Fibroblast of skin of left quadriceps (primary cell): ENCODE data around the gene CCSER2.

ENCODE experiments used
- DNase-seq, 2 experiments: peaks; one replicate each; pipeline ENCODE4 v3.0.0-alpha.2; 2013; ENCODE audit warnings: low read depth in 2 of 2

CCSER2 gene

DNA sequence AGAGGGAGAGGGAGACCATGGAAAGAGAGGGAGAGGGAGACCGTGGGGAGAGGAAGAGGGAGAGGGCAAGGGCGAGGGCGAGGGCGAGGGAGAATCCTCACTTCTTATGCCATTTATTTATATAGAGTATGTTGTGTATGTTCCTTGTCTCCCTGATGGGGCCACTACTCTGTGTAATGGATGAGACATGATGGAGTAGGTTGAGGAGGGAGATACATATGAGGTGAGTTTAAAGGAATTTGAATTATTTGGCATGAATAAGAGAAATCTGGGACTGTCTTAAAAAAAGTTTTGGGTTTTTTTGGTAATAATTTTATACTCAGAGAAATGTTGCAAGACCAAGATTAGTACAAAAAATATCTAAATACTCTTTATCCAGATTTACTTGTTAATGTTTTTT is 20.1 kb downstream of the CCSER2 start:
- DNase-seq = peak; percentile 59 to 63

DNA sequence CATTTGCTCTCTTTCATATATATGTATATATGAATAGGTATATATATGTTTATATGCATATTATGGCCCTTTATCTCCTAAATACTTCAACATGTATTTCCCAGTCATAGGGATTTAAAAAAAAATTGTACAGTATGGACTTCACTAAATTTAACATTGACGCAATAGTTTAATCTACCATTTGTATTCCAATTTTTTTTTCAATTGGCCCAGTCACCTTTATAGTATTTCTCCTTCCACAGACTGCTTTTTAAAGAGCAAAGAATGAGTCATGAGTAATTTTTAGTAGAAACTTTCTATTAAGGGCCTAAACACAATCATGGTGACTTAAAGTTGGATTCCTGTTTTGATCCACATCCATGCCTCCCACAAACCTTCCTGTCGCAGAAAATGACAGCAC is 20.5 kb downstream of the CCSER2 start:
- DNase-seq = peak; percentile 44 to 46

DNA sequence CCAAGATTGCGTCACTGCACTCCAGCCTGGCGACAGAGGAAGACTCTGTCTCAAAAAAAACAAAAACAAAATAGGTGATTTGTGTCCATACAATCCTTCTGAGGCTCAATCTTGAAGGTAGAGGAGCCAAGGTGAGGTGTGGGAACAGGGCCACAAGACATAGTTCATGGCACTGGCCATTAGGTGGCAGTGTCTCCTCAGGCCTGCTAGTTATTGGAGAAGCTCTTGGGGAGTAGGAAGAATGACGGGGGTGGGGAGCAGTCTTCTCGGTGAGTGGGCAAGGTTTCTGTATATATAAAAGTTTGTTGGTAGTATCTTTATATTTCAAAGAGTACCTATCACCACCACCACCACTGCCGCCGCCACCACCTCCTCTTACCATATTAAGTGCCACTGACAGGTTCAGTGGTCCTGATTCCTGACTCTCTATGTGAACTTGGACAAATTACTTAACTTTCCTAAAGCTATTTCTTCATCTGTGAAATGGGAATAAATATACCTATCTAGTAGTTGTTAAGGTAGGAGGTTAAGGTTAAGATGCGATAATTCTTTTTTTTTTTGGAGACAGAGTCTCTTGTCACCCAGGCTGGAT is 24.0 kb downstream of the CCSER2 start:
- DNase-seq = peak in 1 of 2 experiments; percentile 27

DNA sequence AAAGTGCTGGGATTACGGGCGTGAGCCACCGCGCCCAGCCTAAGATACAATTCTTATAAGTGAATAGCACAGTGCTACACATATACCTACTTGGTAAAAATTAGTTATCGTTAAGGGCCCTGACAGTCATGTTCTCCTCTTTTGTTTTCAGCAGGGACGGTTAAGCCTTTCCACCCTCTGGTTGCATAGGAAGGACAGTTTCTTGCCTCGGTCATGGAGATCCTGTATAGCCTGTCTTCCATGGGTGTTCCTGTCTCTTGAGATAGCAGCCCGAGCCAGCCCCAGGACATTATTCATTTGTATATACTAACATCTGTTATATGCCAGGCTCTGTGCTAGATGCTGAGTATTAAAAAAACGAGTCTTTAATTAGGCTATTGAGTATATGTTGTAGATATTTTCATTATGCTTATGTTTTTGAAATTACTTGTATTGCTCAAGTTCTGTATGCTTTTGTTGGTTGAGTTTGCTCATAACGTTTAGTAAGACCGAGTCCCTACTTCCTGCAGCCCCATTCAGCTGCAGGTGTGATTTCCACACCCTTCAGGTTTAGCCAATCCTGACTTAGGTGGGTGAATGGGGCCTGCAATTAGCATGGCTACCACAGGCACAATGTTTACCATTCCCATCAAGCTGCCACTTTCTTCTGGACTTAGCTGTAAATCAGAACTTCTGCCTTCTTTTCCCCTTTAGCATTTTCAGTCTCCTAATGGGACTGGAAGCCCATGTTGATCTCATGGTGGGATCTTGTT is 24.8 kb downstream of the CCSER2 start:
- no peak for DNase-seq

DNA sequence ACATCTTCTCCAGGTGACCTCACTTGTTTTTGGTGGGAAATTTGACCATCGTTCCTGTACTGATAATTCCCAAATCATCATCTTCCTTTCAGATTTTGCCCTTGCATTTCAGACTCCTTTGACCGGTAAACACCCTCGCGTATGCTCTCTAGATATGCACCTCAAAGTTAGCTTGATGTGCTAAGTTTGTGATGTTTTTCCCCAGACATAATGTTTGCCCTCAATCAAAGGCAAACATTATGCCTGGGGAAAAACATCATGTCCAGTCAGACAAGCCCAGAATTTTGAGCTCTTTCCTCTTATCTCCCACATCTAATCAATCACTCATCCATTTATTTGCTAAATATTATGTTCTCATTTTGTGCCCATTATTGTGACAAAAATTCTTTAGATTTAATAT is 26.2 kb downstream of the CCSER2 start:
- DNase-seq = no peak

DNA sequence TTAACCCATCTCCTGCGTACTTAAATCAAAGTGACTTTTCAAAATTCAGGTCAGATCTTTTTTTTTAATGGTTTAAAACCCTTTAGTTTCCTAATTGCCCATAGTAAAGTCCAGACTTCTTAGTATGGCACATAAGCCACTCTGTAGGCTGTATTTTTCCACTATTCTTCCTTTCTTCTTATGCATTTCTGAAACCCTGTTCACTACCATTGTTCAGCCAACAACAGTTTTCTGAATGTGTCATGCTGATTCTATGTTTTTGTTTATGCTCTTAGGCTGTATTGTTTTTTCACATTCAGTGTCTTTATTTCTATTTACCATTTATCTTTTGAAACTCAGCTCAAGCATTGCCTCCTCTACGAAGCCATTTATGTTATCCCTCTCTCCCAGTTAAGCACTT is 26.7 kb downstream of the CCSER2 start:
- DNase-seq = no peak

DNA sequence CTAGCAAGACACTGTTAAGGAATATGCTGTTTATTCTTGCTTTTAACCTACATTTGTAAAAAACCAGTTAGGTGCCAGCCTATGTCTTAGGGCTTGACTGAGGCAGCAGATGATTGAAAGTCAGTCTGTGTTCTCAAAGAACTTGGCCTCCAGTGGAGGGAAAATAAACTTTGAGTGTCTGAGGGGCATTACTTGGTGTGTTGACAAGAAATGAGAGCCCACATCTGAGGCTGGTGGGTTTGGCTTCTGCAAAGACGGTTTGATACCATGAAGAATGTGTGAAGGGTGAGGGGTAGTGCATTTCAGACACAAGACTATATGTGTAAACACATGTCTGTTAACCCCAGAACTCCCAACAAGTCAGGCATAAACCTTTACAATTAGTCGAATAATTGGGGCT is 28.5 kb downstream of the CCSER2 start:
- DNase-seq = no peak

DNA sequence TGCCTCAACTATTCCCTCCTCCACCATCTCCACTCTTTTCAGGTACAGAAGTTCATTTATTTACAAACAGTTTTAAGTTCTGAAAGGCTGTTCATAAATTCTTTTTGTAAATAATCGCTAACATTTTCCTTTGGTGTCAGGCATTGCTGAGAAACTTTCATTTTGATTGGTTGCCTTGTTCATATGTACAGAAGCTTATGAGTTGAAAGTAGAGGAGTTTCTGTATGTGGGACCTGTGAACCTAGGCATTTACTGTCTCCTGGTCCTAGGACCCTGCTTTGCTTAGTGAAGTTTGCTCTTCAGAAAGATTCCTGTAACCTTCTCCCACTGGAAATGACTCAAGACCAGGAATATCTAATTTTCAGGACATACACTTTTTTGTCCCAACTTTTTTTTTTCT is 30.4 kb downstream of the CCSER2 start:
- no peak for DNase-seq

DNA sequence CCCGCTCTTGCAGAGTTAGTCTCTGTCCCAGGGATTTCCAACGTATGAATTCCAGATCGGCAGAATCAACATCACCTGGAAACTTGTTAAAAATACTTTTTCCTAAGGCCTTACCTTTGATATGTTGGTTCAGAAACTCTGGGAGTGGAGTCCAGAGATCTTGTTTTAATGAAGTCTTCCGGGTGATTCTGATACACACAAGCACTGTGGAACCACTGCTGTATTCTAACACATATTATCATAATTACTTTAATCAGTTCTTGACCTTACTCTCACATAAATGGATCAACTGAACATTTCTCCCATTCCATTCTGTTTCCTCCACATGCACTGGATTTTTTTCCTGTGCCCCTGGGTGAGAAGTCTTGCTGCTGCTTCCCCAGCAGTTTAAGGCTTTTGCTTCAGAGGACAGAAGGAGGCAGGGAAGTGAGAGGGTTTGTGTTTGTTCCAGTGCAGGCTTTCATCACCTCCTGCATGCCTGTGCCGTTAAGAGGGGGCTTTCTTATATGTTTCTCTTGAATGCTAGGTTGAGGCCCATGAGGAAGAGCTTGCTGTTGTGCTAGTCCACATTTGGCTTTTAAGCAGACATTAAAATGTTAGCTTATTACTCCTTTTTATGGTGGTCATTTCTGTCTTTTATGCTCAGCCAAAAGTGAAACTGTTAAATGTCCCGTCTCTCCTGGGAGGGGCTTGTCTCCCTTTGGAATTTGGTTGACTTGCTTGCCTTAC is 32.4 kb downstream of the CCSER2 start:
- no peak for DNase-seq

DNA sequence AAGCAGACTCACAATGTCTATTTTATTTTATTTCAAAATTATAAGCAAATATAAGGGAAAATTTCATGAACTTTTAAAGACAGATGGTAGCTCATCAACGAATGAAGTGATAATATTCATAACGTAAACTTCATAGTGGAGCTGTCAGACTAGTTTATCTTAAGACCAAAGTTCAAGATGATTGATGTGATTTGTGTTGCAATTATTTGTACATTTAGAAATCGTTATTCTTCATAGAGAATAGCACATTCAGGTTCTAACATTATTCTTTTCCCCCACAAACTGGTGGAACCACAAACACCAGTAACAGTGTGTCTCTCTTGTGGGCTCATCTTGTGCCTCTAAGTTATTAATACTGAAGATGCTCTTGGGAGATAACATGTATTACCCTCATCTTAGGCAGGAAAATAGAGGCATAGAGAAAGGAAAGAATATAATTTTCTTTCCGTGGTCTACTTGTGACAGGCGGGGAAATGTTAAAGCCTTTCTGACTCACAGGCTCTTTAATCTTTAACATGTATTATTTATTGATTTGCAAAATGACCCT is 37.0 kb downstream of the CCSER2 start:
- DNase-seq = no peak

DNA sequence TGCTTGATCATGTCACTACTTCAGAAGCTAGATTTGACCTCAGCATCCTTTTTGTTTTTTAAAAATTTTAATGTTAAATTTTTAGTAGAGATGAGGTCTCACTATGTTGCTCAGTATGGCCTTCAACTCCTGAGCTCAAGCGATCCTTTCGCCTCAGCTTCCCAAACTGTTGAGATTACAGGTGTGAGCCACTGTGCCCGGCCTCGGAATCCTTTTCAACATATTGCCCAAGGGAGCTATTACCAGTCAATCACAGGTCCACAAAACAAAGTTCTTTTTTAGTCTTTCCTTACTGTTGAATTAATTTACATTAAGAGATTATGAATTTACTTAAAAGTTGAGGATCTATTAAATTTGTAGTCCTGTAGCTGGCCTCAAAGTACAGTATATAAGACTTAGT is 37.7 kb downstream of the CCSER2 start:
- DNase-seq = no peak

DNA sequence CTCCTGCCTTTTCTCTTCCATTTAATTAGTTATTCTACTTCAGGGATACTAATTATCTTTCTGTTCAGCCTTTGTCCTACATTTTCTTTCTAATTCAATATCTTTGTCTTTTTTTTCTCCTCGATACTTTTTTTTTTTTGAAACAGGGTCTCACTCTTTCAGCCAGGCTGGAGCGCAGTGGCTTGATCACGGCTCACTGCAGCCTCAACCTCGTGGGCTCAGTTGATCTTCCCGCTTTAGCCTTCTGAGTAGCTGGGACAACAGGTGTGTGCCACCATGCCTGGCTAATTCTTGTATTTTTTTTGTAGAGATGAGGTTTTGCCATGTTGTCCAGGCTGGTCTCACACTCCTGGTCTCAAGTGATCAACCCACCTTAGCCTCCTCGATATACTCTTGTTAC is 38.9 kb downstream of the CCSER2 start:
- DNase-seq = no peak

DNA sequence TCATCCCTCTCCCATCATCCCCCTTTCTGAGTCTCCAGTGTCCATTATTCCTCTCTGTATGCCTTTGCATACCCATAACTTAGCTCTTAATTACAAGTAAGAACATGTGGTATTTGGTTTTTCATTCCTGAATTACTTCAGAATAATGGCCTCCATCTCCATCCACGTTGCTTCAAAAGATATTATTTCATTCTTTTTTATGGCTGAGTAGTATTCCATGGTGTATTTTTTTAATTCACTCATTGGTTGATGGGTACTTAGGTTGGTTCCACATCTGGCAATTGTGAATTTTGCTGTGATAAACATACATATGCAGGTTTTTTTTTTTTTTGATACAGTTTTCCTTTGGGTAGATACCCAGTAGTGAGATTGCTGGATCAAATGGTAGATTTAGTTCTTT is 40.4 kb downstream of the CCSER2 start:
- DNase-seq = no peak

DNA sequence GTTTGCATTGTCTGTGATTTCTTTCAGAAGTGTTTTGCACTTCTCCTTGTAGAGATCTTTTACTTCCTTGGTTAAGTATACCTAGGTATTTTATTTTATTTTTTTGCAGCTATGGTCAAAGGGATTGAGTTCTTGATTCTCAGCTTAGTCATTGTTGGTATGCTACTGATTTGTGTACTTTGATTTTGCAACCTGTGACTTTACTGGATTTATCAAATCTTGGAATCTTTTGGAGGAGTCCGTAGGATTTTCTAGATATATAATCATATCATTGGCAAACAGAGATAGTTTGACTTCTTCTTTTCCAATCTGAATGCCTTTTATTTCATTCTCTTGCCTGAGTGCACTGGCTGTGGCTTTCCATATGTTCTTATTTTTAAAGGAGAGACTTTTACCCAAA is 41.9 kb downstream of the CCSER2 start:
- no peak for DNase-seq

DNA sequence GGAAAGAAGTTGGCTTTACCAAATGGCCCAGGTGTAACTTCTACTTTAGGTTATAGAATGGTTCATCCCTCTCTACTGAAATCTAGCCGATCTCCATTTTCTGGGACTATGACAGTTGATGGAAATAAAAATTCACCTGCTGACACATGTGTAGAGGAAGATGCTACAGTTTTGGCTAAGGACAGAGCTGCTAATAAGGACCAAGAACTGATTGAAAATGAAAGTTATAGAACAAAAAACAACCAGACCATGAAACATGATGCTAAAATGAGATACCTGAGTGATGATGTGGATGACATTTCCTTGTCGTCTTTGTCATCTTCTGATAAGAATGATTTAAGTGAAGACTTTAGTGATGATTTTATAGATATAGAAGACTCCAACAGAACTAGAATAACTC is 43.6 kb downstream of the CCSER2 start:
- DNase-seq = no peak

DNA sequence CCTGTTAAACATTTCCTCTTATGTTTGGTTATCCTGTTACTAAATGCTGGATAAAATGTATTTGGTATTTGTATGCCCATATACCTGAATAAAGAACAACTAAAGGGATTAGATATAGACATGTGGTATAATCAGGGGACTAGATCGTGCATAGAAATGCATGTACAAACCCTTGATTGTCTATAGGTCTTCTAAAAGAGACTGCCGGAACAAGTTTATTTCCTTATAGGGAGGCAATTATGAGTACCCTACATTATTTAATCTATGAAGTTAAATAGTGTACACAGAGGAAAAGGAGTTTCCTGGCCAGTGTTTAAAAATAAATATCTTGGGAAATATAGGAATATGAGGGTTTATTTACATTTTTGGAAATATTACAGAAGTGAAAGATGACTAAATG is 44.6 kb downstream of the CCSER2 start:
- no peak for DNase-seq

DNA sequence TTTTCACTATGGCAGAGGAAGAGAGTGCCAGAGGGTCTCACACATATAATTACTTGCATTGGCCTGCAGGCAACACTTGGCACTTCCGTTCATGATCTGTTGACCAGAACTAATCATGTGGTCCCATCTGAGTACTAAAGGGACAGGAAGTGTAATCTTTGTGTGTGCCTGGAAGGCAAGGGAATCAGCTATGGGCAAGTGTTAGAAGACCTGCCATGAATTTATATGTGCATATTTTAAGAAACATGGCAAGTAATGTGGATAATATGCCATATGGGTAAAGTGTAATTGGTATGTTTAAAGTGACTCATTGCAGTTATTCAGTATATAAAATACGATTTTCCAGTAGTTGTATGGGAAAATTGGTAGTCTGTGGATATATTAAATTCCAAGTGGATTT is 46.1 kb downstream of the CCSER2 start:
- no peak for DNase-seq

DNA sequence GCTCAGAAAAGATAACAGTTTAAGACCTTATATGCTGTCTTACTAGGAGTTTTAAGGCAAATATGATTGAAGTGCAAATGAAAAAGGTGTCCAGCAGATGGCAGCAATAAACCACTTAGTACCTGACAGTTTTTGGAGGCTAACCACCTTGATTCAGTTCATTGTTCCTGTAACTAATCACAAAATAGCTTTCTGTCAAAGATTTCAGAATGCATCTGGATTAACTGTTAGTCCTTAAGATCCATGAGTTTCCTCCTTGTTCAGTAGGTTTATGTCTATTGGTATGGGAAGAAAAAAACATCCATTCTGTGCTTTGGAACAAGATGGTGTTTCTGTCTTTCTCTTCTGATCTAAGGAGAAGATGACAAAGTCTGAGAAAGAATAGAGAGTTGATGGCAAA is 46.6 kb downstream of the CCSER2 start:
- peak; percentile 13 to 24 for DNase-seq

DNA sequence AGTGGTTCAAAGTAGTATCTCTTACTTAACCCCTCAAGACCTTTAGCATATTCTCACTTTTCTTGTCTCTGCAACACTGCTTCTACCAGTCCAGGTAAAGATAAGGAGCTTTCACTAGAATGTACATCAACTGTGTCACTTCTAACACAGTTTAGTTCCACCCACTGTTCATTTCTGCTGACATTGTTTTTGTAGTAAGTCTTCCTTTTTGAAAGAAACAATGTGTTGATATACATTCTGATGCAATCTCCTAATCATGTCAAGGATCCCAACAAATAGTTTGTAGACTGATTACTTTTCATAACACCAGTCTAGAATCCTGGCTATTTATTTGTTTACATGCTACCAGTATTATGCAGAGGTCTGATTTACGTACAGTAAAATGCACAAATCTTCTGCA is 47.5 kb downstream of the CCSER2 start:
- DNase-seq = no peak

DNA sequence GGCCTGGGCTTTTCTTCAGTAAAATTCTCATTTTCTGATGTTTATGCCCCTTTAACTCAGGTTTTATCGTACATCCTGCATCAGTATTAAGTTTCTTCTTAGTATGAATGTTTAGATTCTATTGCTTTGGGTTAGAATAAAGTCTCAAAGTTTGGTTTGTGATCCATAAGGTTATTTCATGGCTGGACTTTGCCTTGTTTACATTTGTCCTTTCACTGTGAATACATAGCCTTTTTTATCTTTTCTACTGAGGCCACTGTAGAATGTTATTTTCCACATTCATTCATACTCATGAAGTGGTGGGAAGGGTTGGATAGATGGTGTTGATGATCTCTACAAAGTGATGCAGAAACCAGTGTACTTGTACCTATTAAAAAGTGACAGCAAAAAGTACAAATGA is 59.8 kb downstream of the CCSER2 start:
- DNase-seq = no peak

DNA sequence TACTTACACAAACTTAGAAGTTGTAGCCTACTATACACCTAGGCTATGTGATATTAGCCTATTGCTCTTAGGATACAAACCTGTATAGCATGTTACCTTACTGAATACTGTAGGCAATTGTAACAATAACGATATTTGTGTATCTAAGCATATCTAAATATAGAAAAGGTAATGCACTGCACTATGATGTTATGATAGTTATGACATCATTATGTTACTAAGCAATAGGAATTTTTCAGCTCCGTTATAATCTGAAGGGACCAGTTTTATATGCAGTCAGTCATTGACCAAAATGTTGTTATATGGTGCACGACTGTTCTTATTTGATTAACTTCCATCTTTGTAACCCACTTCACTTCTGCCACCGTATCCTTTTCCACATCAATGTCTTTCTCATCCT is 62.0 kb downstream of the CCSER2 start:
- DNase-seq = no peak

DNA sequence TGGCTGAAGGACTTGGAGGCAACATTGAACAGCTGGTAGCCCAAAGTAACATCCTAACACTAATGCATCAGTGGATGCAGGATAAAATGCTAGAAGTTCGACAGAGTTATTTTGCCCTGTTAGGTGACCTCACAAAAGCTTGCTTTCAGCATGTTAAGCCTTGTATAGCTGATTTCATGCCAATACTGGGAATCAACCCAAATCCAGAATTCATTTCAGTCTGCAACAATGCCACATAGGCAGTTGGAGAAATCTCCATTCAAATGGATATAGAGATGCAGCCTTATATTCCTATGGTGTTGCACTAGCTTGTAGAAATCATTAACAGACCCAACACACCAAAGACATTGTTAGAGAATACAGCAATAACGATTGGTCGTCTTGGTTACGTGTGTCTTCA is 62.9 kb downstream of the CCSER2 start:
- no peak for DNase-seq

DNA sequence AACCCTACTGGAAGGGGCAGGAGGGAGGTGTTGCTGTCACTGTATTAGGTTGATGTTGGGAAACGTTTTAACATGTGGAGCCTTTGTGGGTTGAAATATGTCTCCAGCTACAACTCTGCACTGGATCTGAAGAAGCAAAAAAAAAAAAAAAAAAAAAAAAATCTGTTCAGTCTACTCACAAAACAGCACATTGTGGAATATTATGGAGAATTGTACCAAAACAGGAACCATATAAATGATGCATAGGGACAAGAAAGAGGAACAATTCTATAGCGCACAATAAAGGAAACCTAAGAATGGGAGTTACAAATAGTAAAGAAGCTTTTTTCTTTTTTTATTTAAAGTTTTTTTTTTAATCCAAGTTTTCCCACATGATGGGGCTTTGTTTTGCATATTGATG is 63.8 kb downstream of the CCSER2 start:
- no peak for DNase-seq
